NCI-H1930 (cell line): ENCODE data around the gene PRKG1.
"Not testable (repeated sequence)": the region's sequence is repeated elsewhere in the genome, so short reads cannot be mapped to it uniquely, and the experiment has no call there.

Source experiments
- DNase-seq, 2 experiments: peaks; one replicate each; lab custom pipeline; 2025; lab: John Stamatoyannopoulos, UW

PRKG1 gene

DNA sequence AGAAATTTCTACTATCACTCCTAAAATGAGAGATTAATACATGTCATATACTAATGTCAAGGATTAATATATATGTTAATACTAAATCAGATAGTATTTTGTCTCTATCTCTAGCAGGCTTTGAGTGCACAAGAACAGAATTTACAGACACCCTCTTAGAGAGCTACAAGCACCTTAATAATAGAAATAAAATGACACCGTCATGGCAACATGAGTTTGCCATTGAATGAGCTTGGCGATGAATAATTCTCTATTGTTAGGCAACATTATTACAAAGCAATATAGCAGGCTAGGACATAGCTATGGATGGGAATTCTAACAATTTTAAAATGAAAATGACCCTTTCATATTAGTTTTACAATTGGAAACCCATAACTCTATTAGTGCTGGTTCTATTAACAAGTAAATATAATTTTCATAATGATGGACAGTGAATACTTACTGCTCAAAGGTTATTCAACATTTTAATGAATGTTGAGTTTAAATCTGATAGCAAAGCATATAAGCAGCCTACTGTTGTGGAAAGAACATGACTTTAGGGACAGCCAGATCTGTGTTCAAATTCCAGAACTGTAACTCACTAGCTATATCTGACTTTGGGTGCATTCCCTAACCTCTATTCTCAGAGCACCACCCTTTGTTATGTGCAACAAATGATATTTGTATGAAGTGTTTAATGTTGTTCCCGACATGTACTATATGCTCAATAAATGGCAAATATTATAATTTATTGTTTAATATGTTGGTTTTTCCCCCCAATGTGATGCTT lies 1055.3 kb downstream of the PRKG1 start:
- no peak for DNase-seq

- DNase-seq = no peak
These were observed 1060.8 kb downstream of the PRKG1 start for GRCh38 chr10:52135101-52135500.

- no peak for DNase-seq
These were observed 1062.6 kb downstream of the PRKG1 start for GRCh38 chr10:52136921-52137320.

- DNase-seq = no peak
These were observed 1069.1 kb downstream of the PRKG1 start for GRCh38 chr10:52143338-52143737.

- DNase-seq = no peak
These were observed 1071.3 kb downstream of the PRKG1 start for GRCh38 chr10:52145636-52146035.

DNA sequence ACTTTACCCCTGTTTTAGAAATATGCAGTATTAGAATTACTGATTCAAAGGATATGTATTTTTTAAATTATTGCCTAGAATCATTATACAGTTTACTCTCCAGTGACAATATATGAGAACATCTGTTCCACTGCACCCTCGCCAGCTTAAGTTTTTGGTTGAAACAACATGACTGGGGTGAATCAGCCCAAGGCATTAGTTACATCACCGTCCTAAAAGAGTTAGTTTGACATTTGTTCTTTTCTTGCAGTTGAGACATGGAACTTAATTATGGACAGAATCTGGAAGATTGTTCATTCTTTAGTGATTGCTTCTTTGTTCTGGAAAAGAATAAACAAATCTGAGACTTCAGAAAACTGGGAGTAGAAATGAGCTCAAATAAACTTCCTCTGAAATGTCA lies 1072.5 kb downstream of the PRKG1 start:
- no peak for DNase-seq

DNA sequence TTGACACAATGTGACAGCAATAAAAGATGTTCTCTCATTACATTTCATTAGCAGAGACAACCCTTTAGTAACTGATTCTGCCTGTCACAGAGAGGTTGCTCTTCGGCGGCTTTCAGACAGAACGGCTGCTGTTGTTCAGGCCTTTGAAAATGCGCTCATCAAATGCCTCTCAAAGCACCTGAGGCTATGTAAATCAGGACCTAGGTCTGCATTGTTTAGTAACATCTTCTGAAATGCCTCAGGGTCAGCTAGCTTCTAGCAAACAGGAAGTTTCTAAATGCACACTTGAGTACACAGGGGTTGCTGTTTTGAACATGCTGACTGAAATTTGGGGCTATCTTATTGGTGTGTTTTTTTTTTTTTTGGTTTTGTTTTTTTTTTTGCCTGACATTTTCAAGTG lies 1096.5 kb downstream of the PRKG1 start:
- DNase-seq = no peak

DNA sequence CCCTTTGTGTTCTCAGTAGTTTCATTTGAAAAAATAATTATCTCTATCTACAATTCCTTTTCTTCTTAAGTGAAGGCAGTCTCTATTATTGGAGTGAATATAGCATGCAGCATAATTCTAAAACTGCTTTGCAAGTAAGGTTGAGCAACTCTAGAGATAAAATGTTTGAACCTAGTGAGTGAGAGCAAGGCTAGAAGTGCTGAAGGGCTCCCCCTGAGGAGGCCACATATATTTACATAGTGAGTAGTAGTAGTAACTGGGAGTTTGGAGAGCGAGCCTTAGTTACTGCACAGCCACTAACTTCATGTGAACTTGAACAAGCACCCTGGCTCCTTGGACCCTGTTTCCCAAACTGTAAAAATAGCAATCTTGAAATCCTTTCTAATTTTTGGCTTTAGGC lies 1098.3 kb downstream of the PRKG1 start:
- no peak for DNase-seq

- no peak for DNase-seq
These were observed 1111.0 kb downstream of the PRKG1 start for GRCh38 chr10:52185256-52185655.

GRCh38 chr10:52187521-52188258 lies 1113.4 kb downstream of the PRKG1 start:
- DNase-seq = no peak

DNA sequence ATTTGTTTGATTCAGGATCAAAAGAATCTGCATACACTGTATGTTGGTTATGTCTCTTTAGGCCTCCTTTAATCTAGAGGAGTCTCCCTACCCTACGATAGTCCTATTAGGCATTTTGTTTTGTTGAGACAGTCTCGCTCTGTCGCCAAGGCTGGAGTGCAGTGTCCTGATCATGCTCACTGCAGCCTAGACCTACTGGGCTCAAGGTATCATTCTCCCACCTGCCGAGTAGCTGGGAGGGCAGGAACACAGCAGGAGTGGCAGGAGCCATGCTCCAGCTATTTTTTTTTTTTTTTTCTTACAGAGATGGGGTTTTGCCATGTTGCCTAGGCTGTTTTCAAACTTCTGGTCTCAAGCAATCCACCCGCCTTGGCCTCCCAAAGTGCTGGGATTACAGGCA lies 1116.8 kb downstream of the PRKG1 start:
- no peak for DNase-seq

DNA sequence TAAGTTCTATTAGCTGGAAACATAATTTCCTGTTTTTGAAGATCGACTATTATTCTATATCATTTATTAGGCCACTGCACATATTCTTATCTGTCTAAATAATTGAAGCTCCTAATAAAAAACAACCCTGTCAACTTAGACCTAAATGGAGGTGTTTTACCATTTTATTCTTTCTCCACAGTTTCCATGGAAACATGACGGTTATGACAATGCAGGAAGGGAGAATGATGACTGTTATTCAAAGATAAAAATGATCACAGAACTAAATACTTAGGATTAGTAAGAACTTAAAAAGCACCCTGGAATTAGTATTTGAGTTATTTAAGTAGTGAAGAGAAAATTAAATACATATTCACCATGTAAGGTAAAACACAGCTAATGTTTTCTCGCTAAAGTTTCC lies 1119.9 kb downstream of the PRKG1 start:
- no peak for DNase-seq

GRCh38 chr10:52194716-52195115 lies 1120.4 kb downstream of the PRKG1 start:
- DNase-seq = no peak

GRCh38 chr10:52197098-52197497 lies 1122.8 kb downstream of the PRKG1 start:
- DNase-seq = no peak

- DNase-seq = no peak
These were observed 1124.3 kb downstream of the PRKG1 start for GRCh38 chr10:52198540-52198939.

DNA sequence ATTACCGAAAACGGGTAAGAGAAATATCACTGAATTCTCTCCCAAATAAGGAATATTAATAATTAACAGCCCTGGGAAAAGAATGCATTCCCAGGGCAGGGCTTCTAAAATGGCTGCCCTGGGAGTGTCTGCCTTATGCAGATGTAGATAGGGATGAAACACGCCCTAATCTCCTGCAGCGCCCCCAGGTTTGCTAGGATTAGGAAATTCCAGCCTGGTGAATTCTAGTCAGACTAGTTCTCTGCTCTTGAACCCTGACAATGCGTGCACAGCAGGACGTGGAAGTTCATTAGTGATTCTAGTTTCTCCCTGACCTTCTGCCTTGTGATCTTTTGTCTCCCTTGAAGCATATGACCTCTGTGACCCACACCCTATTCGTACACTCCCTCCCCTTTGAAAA lies 1130.6 kb downstream of the PRKG1 start:
- DNase-seq = not testable (repeated sequence)

DNA sequence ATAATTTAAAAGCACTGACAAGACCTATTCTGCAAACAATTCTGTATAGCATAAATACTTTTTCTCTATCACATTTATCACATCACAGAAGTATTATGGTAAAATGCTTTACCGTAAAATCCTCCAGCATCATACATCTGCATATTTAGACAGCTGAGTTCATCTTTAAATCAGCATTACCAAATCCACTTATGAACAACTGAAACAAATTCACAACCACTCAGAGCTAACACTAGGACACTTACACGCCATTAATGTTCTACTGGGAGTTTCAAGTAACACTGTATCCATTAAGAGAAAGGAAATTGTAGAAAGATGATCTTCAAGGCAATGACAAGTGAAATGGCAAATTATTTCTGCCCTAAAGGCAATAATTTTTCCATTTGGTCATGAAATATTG lies 1134.1 kb downstream of the PRKG1 start:
- no peak for DNase-seq

DNA sequence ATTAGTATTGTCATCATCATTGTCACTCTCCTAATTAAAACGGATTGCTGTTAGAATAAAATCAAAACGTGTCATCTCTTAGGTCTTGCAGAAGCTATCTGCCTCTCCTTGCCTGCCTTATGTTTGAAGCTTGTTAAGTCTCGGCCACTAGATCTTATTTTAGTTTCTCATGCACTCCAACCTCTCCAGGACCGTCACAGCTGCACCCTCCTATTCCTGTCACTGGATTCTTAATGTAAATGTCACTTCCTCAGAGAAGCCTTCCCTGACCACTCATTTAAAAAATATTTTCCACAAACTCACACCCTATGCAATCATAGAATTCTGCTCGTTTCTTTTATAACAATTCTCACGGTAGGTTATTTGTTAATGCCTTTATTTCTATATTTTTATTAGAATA lies 1135.9 kb downstream of the PRKG1 start:
- DNase-seq = no peak

DNA sequence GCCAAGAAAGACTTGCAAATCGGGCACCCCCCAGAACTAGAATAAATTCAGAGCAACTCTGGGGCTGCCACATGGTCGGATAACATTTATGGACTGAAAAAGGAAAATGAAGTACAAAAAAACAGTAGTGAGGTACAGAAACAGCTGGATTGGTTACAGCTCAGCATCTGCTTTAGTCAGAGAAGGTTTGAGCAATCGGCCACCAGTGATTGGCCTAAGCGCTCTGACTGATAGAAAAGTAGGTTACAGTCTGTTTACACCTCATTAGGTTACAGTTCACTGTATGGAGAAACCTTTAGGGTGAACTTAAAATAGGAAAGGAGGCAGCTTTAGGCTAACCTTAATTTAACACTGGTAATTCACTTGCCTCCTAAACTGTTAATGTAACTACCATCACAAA lies 1137.8 kb downstream of the PRKG1 start:
- no peak for DNase-seq

DNA sequence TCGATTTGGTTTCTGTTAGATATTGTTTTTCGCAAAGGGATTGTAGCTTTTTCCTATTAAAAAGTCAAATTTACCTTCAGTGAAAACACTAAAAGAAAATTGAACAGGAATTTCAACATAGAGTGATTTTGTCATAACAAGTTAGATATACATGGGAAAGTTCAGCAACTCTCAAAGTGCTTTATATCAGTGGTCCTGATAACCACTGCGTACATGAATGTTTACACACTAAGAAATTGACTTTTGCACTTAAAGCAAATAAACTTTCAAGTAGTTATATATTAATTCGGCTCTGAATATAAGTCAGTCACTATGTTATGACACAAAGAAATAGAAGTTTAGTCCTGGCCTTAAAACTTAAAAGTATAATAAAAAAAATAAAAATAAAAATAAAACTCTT lies 1138.5 kb downstream of the PRKG1 start:
- DNase-seq = no peak

DNA sequence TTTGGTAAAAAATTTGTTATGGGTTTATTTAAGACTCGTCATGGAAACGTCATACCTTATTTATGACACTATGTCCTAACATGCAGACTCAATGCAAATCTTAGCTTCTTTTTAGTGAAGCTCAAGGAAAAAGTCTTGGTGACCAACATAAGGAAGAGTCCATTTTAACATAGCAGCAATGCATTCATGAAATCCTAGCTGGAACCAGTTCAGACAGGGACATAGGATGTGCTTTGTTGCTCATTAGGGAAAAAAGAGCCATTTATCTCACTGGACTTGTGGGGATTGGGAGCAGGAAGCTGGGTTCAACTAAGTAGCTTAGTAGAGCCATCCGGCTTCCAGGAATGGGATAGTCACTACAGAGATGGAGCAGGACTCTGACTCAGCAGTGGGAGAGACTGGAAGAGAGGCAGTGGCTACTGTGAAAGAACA lies 1139.0 kb downstream of the PRKG1 start:
- no peak for DNase-seq

- DNase-seq = peak in 1 of 2 experiments; percentile 0
These were observed 1141.6 kb downstream of the PRKG1 start for GRCh38 chr10:52215745-52216361.

DNA sequence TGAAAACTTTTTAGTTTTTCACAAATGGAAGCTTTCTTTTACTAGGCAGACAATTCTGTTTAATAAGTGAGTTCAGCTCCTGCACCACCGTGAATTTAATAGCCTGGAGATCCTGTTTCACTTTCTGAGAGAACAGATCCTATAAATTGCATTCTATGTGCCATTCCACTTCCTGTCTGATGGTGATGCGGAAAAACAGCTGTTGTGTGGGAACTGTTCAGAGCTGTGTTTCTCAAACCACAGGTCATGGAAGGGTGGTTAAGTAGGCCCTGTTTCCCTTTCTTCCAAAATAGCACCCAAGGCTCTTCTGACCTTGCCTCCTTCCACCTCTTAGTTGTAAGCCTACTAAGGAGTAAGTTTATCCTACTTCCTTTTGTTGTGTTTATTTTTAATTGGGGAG lies 1142.6 kb downstream of the PRKG1 start:
- no peak for DNase-seq
